Epidermal melanocyte (primary cell): Measurements from ENCODE around the gene MAK.
A peak's percentile ranks its signal among the peaks of the same experiment; 100 is the strongest.
"Not testable (repeated sequence)": the region's sequence is repeated elsewhere in the genome, so short reads cannot be mapped to it uniquely, and the experiment has no call there.

Source experiments
- DNase-seq: peaks from one replicate; pipeline ENCODE4 v3.0.0; 2011; ENCODE audit warnings: low spot score; ENCODE audit not compliant: insufficient read length

The MAK gene

DNA sequence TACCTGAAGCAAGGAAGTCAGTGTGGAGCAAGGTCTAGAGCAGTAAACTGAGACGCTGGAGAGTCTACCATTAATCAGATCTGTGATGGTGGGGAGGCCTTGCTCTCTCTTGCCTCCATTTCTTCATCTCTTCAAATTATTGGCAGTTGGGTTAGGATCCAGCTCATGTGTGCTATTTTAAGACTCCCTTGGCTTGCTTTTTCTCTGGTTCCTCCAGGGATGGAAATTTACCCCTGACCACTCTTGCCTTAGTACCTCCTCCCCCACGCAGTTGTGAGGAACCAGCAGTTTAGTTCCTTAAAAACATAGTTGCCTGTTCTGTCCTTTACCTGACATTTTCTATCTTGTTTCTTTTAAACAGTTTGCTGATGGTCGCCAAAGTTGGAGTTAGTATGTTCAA is 108.1 kb downstream of the MAK start:
- DNase-seq, result no peak

DNA sequence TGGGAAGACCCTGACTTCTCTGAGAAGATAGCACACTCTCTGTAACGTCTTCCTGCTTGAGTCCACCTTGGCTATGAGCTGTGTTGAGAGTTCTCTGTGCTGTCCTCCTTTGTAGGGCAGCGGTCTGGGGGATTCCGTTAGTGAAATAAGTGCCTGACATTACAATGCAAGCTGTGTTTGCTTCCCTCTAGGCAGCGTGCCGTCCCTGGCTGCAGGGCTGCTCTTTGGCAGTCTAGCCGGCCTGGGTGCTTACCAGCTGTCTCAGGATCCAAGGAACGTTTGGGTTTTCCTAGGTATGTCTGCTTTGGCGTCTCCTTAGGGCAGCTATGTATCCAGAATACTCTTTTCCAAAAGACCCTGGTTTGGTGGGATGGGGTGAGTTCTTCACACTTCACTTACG is 112.6 kb downstream of the MAK start:
- DNase-seq, result no peak

DNA sequence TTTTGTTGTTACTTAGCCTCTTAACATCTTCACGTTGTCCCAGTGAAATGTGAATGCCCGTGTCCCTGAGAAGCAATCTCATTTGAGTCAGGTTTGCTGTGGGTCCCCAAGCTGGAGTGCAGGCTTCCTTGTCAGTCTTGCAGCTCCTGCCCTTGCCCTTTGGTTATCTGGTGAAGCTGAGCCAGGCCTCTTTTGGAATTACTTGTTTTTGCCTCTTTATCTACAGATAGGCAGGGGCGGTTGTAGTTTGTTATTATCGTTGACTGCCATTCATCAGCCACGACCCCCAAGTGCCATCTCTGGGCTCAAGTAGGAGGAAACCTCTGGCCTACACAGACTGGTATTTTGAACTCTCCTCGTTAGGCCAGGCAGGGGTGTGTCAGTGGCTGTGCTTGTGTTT is 113.3 kb downstream of the MAK start:
- no peak for DNase-seq

DNA sequence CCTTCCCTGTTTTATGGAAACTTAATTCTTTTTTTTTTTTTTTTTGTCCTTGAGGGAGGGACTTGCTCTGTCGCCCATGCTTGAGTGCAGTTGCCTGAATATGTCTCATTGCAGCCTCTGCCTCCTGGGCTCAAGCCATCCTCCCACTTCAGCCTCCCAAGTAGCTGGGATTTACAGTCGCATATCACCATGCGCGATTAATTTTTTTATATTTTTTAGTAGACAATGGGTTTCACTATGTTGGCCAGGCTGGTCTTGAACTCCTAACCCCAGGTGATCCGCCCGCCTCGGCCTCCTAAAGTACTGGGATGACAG is 114.8 kb downstream of the MAK start:
- no peak for DNase-seq

DNA sequence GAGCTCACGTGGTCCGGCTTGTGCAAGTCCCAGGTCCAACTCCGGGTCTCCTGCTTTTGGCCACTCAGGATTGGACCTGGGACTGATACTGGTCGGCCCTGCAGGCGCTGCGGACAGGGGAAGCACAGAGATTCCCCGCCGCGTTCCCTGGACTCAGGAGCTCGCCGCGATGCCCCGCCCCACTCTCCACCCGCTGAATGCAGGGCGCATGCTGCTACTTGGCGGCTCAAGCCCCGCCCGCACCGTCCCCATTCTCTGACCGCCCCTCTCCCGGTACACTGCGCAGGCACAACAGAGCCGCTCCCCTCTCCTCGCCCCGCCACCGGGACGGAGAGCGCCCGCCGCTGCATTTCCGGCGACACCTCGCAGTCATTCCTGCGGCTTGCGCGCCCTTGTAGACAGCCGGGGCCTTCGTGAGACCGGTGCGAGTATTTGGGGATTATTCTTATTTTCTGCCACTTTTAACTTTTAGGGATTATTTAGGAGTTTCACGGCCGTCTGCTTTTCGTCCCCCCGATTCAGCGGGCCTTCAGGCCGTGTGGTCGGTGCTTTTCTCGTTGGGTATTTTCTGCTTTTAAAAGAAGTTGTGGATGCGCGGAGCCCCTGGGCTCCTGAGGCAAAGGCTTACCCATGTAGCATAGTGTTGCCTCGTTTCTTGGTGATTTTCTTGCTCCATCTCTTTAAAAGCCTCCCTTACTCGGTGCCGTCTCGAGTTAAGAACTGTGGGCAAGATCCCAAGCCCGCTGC is 115.3 kb downstream of the MAK start, which contains the start of gene TMEM14C:
TMEM14C (plus strand) TSS at position 251 of the 747 bp plus-strand sequence. CDS start 1,544 bp downstream, outside the sequence.
- DNase-seq, result peak; percentile 92

DNA sequence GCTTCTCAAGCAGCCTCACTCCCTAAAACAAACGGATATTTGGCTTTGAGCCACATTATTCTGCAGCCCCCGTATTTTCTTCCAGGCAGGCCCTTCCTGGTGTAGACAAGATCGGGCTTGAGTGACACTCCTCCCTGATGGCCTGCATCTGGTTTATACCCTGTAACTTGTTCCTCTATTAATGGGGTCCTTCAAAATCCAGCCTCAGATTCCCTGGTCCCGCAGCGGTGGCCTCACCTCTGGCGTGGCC is 115.8 kb downstream of the MAK start:
- DNase-seq, result no peak

DNA sequence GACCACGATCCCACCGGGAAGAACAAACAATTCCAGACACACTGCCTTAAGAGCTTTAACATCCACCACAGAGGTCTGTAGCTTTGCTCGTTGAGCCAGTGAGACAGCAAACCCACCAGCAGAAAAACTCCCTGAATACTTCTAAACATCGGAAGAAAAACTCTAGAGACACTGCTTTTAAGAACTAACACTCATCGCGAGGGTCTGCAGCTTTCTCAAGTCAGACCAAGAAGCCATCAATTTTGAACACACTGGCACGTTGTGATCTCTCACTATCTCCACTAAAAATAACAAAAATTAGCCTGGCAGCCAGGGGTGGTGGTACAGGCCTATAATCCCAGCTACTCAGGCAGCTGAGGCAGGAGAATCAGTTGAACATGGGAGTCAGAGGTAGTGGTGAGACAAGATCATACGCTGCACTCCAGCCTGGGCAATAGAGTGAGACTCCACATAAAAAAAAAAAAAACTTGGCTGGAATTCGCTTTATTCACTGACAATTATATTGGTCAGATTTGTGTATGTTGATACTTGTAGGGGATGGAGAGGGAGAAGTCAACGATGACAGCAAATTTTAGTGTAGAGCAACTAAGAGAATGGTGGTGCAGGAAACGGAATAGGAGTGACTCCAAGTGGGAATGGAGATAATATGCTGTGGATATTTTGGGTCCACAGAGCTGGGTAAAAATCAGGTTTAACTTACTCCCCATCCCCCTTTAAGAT is 116.3 kb downstream of the MAK start:
- DNase-seq, result peak; percentile 31

DNA sequence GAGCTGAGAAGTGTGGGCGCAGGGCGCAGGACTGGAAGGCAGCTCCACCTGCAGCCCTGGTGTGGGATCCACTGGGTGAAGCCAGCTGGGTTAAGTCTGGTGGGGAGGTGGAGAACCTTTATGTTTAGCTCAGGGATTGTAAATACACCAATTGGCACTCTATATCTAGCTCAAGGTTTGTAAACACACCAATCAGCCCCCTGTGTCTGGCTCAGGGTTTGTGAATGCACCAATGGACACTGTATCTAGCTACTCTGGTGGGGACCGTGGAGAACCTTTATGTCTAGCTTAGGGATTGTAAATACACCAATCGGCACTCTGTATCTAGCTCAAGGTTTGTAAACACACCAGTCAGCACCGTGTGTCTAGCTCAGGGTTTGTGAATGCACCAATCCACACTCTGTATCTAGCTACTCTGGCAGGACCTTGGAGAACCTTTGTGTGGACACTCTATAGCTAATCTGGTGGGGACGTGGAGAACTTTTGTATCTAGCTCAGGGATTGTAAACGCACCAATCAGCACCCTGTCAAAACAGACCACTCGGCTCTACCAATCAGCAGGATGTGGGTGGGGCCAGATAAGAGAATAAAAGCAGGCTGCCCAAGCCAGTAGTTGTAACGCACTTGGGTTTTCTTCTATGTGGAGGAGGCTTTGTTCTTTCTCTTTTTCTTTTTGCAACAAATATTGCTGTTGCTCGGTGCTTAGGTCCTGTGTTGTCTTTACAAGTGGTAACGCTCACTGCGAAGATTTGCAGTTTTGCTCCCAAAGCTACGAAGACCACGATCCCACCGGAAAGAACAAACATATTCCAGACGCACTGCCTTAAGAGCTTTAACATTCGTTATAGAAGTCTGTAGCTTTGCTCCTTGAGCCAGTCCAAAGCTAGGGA is 117.1 kb downstream of the MAK start:
- DNase-seq, result not testable (repeated sequence)

DNA sequence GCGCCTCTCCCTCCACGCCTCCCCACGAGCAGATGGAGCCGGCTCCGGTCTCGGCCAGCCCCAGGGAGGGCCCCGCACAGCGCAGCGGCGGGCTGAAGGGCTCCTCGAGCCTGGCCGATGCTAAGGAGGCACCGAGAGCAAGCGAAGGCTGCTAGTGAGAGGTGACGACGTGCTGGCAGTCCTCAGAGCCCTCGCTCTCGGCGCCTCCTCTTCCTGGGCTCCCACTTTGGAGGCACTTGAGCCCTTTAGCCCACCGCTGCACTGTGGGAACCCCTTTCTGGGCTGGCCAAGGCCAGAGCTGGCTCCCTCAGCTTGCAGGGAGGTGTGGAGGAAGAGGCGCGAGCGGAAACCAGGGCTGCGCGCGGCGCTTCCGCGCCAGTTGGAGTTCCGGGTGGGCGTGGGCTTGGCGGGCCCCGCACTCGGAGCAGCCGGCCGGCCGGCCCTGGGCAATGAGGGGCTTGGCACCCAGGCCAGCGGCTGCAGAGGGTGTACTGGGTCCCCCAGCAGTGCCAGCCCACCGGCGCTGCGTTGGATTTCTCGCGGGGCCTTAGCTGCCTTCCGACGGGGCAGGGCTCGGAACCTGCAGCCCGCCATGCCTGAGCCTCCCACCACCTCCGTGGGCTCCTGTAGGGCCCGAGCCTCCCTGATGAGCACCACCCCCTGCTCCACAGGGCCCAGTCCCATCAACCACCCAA is 117.9 kb downstream of the MAK start:
- no peak for DNase-seq

DNA sequence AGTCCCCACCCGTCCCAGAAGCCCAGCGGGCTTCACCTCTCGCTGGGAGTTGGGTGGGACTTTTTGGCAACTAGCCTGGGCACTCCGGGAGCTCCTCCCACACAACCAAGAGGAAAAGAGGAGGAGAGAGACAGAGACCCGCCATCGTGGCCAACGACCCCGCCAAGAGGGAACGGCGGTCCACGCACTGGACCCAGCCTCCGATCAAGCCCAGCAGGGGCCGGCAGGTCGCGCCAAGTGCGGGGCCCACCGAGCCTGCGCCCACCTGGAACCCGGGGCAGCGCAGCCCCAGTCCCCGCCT is 118.4 kb downstream of the MAK start:
- no peak for DNase-seq

DNA sequence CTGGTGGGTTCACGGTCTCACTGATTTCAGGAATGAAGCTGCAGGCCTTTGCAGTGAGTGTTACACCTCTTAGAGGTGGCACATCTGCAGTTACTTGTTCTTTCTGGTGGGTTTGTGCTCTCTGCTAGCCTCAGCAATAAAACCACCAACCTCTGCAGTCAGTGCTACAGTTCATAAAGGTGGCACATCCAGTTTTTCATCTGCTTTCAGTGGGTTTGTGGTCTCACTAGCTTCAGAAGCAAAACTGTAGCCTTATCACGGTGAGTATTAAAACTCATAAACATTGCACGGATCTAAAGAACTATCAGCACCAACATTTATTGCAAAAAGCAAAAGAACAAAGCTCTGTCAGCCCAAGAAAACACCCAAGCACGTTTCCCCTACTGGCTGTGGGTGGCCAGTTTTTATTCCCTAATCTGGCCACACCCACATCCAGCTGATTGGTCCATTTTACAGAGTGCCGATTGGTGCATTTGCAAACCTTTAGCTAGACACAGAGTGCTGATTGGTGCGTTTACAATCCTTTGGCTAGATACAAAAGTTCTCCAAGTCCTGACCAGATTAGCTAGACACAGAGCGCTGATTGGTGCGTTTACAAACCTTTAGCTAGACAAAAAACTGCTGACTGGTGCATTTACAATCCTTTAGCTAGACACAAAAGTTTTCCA is 118.9 kb downstream of the MAK start:
- no peak for DNase-seq

DNA sequence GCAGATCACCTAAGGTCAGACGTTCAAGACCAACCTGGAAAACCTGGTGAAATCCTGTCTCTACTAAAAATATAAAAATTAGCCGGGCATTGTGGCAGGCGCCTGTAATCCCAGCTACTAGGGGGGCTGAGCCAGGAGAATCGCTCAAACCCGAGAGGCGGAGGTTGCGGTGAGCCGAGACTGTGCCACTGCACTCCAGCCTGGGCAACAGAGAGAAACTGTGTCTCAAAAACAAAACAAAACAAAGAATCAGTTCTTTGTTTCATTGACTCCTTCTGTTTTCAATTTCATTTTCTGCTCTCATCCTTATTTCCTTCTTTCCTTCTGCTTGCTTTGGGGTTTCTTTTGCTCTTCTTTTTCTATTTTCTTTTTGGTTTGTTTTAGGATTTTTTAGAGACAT is 124.4 kb downstream of the MAK start:
- DNase-seq, result no peak
